Large intestine (tissue), 3 donors: ENCODE results near the gene CD40LG. TPM values are rescaled to one million over a fixed set of nuclear protein-coding genes. Genes with fewer than 3 reads are reported as not detected.

Source experiments
- DNase-seq, 2 donors: peaks; one replicate each; pipeline versions ENCODE4 v3.0.0 to v3.0.0-alpha.2; 2013
- H3K27ac ChIP-seq: one replicate; pipeline ENCODE4 v1.5.1; 2013; ENCODE audit warnings: low read length
- H3K27me3 ChIP-seq: 2 replicates; pipeline ENCODE4 v1.6.1; 2013; ENCODE audit warnings: low read length; ENCODE audit not compliant: control insufficient read depth, insufficient read depth
- H3K36me3 ChIP-seq: 2 replicates; pipeline ENCODE4 v1.6.1; 2013; ENCODE audit warnings: low read length; ENCODE audit not compliant: control insufficient read depth, insufficient read depth
- H3K4me1 ChIP-seq: one replicate; pipeline ENCODE4 v1.6.1; 2013; ENCODE audit warnings: low read length; ENCODE audit not compliant: control insufficient read depth, insufficient read depth
- H3K4me3 ChIP-seq: one replicate; pipeline ENCODE4 v1.5.1; 2013; ENCODE audit warnings: low read length
- H3K9me3 ChIP-seq: one replicate; pipeline ENCODE4 v1.6.1; 2013; ENCODE audit warnings: mild to moderate bottlenecking, low read depth, low read length, moderate library complexity; ENCODE audit not compliant: control insufficient read depth
- WGBS: methylation state at CpG from one replicate; pipeline ENCODE4 v1.1.5; 2013; ENCODE audit warnings: low lambda C conversion rate; ENCODE audit not compliant: insufficient coverage; 5-methylcytosine and 5-hydroxymethylcytosine counted together
- polyA plus RNA-seq: library from polyadenylated mRNA; unstranded; fragments of 120-200 nt; gene quantifications from one replicate; pipeline ENCODE4 v1.2.1, GENCODE V29; 2013

CD40LG gene
- polyA plus RNA-seq, 1 donor: 0.81 TPM

DNA sequence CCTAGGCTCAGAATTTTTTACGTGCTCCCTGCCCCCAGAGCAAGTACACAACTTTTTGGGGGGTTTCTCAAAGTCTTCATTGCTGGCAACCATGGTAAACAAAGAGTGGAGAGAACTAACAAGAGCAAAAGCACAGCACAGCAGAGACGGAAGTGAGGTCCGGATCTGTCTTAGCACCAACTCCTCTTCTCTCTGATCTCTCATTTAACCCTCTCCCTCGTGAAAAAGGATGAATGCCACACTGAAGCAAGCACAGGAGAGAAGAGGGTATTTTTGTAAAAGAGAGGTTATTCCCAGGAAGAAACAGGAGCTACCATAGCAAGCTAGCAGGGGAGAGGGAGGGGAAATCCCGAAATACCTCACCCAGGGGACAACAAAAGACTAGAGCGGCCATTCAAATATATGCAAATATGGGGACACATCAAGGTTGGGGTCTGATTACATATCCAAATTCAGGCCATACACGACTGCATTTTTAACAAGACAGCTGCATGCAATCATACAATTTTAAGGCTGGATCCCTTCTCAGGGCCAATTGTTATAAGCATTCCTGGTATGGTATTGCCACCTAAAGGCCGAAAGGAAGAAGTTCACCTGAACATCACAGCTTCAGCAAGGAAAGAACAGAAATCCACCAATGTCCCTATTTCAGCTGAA, 46.6 kb downstream of the CD40LG start:
- DNase-seq: peak; percentile 12 to 16
- no peaks in the 10 kb centered on the region for H3K9me3 ChIP-seq
- H3K27me3 ChIP-seq: no peaks in the 10 kb centered on the region
- no peaks in the 10 kb centered on the region for H3K4me1 ChIP-seq
- H3K4me3 ChIP-seq: no peak overlapping the region
- no CpG with 5 or more reads among the region's 8 CpGs for WGBS
- no peak overlapping the region for H3K27ac ChIP-seq
- H3K36me3 ChIP-seq: no peaks in the 10 kb centered on the region

DNA sequence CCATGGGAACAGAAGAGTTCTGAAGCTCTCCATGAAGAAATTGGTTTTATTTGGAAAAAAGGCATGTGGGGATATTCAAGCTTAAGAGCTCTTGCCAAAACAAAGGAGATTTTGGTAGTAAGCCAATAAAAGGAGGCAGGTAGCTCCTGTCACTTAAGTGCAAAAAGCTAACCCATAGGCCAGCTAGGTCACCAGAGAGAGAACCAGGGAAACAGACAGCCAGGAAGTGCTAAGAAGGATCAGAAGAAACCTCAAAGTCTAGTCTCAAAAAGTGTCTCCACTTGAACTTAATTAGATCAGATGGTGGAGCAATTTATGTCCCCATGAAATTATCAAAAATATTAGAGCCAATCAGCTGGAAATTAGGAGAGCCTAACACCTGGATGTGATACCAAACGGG, 49.2 kb downstream of the CD40LG start:
- H3K27ac ChIP-seq: no peak overlapping the region
- no CpG with 5 or more reads among the region's 1 CpG for WGBS

DNA sequence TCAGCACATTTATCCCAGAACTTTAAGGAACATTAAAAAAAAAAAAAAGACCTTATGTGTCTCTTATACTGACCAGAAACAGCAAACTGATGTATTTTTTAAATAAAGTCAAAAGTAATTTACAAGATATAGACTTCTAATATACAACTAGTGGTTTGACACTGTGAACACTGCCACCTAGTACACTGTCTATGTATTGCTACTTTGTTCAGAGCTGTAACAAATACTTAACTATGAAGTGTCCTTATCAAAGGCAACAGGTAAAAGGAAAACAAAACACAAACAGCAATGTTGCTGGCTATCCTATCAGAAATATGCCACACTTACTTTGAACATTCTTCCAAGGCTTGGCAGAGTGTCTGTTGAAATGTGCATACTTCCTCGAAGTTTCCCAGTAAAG, 60.4 kb downstream of the CD40LG start:
- Histone ChIP-seq H3K4me3 (no peak overlapping the region), H3K36me3 (no peaks in the 10 kb centered on the region), H3K9me3 (no peaks in the 10 kb centered on the region), H3K27me3 (no peaks in the 10 kb centered on the region), H3K27ac (no peak overlapping the region), H3K4me1 (no peaks in the 10 kb centered on the region)
- DNase-seq: no peak
- no CpG with 5 or more reads among the region's 1 CpG for WGBS

More for the DNA sequence above, 49.2 kb downstream of the CD40LG start:
- Histone ChIP-seq H3K4me1 (no peaks in the 10 kb centered on the region), H3K27me3 (no peaks in the 10 kb centered on the region), H3K4me3 (no peak overlapping the region), H3K36me3 (no peaks in the 10 kb centered on the region), H3K9me3 (no peaks in the 10 kb centered on the region)
- DNase-seq: no peak

Other genes starting within 250 kb of the CD40LG start
- 0.03 TPM for gene BRS3, start 160.2 kb upstream of the CD40LG start, polyA plus RNA-seq
- 59.1 TPM for gene HTATSF1, start 150.6 kb upstream of the CD40LG start, polyA plus RNA-seq
- not detected for gene VGLL1, start 115.9 kb upstream of the CD40LG start, polyA plus RNA-seq
- 8.7 TPM for gene ARHGEF6, start 132.8 kb downstream of the CD40LG start, polyA plus RNA-seq
- 255 TPM for gene RBMX, start 232.6 kb downstream of the CD40LG start, polyA plus RNA-seq